Panc1 (cell line): ENCODE measurements around the gene ATP2C1. TPM values are rescaled to one million over a fixed set of nuclear protein-coding genes. Genes with fewer than 3 reads are reported as not detected.
A peak's percentile ranks its signal among the peaks of the same experiment; 100 is the strongest.

Experiments used
- ATAC-seq: fragments of 200-7000 bp; cut with Tn5 transposase; 2 replicates; pipeline ENCODE4 v1.9.1; 2020; ENCODE audit warnings: mild to moderate bottlenecking, moderate library complexity
- Bru-seq: library from RNA; stranded (reverse); fragments of 400-500 nt; gene quantifications from one replicate; lab custom pipeline; 2021; lab: Mats Ljungman, UMichigan
- BruChase-seq, 2 experiments: library from RNA; stranded (reverse); fragments of 400-500 nt; gene quantifications; one replicate each; lab custom pipeline; 2021; lab: Mats Ljungman, UMichigan
- BruUV-seq: library from RNA; stranded (reverse); fragments of 400-500 nt; replicated peaks from 2 replicates; lab custom pipeline; 2021; lab: Mats Ljungman, UMichigan
- CTCF ChIA-PET: fragments of 300-600 bp; sonication (Branson Sonifier 250); formaldehyde crosslinking; loops from one replicate; lab custom pipeline; 2022; ENCODE audit warnings: antibody characterized with exemption; lab: Charles Lee
- POLR2A ChIA-PET: fragments of 300-600 bp; sonication (Branson Sonifier 250); formaldehyde crosslinking; loops from one replicate; lab custom pipeline; 2022; ENCODE audit warnings: antibody characterized with exemption; lab: Charles Lee
- DNase-seq: peaks from one replicate; pipeline ENCODE4 v3.0.0-alpha.2; 2010; ENCODE audit warnings: low read depth, low spot score
- H3K27ac ChIP-seq: 2 replicates; pipeline ENCODE4 v1.5.1; 2011; ENCODE audit warnings: mild to moderate bottlenecking, low read length, inconsistent platforms
- H3K27me3 ChIP-seq: fragments of 200-500 bp; sonication (Bioruptor generic); 2 replicates; pipeline ENCODE4 v1.6.0; 2014; ENCODE audit warnings: low read length, inconsistent platforms; ENCODE audit not compliant: control insufficient read depth, insufficient read depth
- H3K36me3 ChIP-seq: fragments of 200-500 bp; sonication (Bioruptor generic); 2 replicates; pipeline ENCODE4 v1.5.1; 2014; ENCODE audit warnings: inconsistent platforms, mild to moderate bottlenecking, low read length, moderate library complexity; ENCODE audit not compliant: control insufficient read depth, insufficient read depth
- H3K4me1 ChIP-seq: 2 replicates; pipeline ENCODE4 v1.5.1; 2011; ENCODE audit warnings: inconsistent platforms, mild to moderate bottlenecking, low read length, moderate library complexity; ENCODE audit not compliant: control insufficient read depth, insufficient read depth
- H3K4me3 ChIP-seq, 2 experiments: 2 replicates each; pipeline ENCODE4 v1.5.1; 2011 to 2012; ENCODE audit warnings: low read depth in 2 of 2, low read length in 2 of 2, mild to moderate bottlenecking in 2 of 2, inconsistent platforms in 1 of 2, moderate library complexity in 1 of 2
- H3K9me3 ChIP-seq: fragments of 200-500 bp; sonication (Bioruptor generic); 2 replicates; pipeline ENCODE4 v1.5.1; 2014; ENCODE audit warnings: low read depth, mild to moderate bottlenecking, inconsistent platforms, low read length, moderate library complexity; ENCODE audit not compliant: control insufficient read depth, insufficient read depth
- POLR2AphosphoS5 ChIP-seq: IDR thresholded peaks from 2 replicates; pipeline ENCODE4 v1.6.1; 2012; ENCODE audit warnings: mild to moderate bottlenecking, low read depth, low read length, moderate library complexity
- SIN3A ChIP-seq: IDR thresholded peaks from 2 replicates; pipeline ENCODE4 v1.6.1; 2012; ENCODE audit warnings: low read depth, mild to moderate bottlenecking, low read length, moderate library complexity, borderline replicate concordance; ENCODE audit not compliant: insufficient read depth
- TCF7L2 ChIP-seq: IDR thresholded peaks from 2 replicates; pipeline ENCODE4 v1.6.1; 2011; ENCODE audit warnings: mild to moderate bottlenecking, low read depth, low read length, inconsistent platforms
- in situ Hi-C: cut with HindIII; loops from 2 replicates; pipeline ENCODE4 v1.10.0; 2016; ENCODE audit warnings: low sequenced_read_pairs, low pct_unique_long_range_greater_than_20kb
- intact Hi-C: fragments of 100-400 bp; cut with micrococcal nuclease; formaldehyde crosslinking; loops from one replicate; pipeline ENCODE4 v1.10.0; 2022; ENCODE audit not compliant: unreplicated experiment
- long read RNA-seq: library from polyadenylated mRNA; unstranded; transcript quantifications from one replicate; pipeline ENCODE4 v2.0.0, GENCODE V29; 2021; ENCODE audit not compliant: unreplicated experiment
- polyA plus RNA-seq: library from polyadenylated mRNA; unstranded; fragments of >200 nt; gene quantifications from one replicate; pipeline ENCODE4 v1.2.1, GENCODE V29; 2012; ENCODE audit warnings: missing spikeins; ENCODE audit not compliant: insufficient read length
- total RNA-seq: library from RNA; stranded (reverse); gene quantifications from one replicate; pipeline ENCODE4 v1.2.1, GENCODE V29; 2021; ENCODE audit not compliant: unreplicated experiment
- TF ChIP-seq, protein P1 (sequence below): fragments of 450-650 bp; IDR thresholded peaks from 2 replicates; pipeline ENCODE4 v1.5.1; 2017; ENCODE audit warnings: mild to moderate bottlenecking
- TF ChIP-seq, protein P2 (sequence below), 2 experiments: IDR thresholded peaks; 2 replicates each; pipeline ENCODE4 v1.6.1; 2011 to 2012; ENCODE audit warnings: low read depth in 2 of 2, control low read depth in 1 of 2, low read length in 1 of 2, mild to moderate bottlenecking in 1 of 2, moderate library complexity in 1 of 2; ENCODE audit not compliant: insufficient read depth in 1 of 2

ATP2C1 gene, protein sequence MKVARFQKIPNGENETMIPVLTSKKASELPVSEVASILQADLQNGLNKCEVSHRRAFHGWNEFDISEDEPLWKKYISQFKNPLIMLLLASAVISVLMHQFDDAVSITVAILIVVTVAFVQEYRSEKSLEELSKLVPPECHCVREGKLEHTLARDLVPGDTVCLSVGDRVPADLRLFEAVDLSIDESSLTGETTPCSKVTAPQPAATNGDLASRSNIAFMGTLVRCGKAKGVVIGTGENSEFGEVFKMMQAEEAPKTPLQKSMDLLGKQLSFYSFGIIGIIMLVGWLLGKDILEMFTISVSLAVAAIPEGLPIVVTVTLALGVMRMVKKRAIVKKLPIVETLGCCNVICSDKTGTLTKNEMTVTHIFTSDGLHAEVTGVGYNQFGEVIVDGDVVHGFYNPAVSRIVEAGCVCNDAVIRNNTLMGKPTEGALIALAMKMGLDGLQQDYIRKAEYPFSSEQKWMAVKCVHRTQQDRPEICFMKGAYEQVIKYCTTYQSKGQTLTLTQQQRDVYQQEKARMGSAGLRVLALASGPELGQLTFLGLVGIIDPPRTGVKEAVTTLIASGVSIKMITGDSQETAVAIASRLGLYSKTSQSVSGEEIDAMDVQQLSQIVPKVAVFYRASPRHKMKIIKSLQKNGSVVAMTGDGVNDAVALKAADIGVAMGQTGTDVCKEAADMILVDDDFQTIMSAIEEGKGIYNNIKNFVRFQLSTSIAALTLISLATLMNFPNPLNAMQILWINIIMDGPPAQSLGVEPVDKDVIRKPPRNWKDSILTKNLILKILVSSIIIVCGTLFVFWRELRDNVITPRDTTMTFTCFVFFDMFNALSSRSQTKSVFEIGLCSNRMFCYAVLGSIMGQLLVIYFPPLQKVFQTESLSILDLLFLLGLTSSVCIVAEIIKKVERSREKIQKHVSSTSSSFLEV
- total RNA-seq (101 TPM), Bru-seq, nascent RNA (percentile 86 among the genes with signal in this experiment), BruChase-seq, experiment 1, labeled RNA remaining after a 2-hour chase (percentile 81 among the genes with signal in this experiment), BruChase-seq, experiment 2, labeled RNA remaining after a 6-hour chase (percentile 79 among the genes with signal in this experiment)
- polyA plus RNA-seq, result 51.7 TPM
- long read RNA-seq, full-length matches to known transcripts, result 231 of 411 reads
- long read RNA-seq, partial matches to known transcripts, result 51 of 411 reads
- long read RNA-seq, other reads (novel, unspliced or antisense), result 129 of 411 reads

DNA sequence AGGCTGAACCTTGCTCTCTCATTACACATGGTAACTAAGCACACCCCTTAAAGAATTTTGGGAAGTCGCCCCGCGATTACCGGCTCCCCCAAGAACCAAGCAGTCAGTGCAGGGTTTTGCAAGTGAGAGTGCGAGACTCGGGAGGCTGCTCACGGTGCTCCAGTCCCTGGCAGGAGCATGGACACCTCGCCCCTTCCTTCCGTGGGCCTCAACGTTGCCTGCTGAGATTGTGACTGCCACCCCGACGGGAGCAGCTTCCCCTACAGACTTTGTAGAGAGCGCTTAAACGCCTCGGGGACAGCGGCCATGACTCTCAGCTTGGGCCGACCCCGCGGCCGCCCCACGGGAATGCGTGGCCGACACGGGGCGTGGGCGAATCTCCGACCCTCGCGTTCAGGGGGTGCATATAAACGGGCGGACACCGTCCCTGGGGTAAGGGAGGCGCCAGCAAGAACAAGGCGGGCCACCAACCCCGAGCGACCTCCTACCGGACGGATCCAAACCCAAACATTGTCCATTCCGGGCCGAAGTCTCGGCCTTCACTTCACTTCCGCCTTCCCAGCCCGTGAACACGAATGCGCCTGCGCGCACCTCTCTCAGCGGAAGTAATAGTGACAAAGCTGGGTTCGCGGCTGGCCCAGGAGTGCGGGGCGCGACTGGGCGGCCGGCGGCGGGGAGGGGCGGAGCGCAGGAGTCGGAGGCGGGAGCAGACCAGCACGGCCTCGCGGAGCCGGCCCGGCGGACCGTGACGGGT lies at the start of gene ATP2C1:
ATP2C1 (plus strand) TSS at position 709 of the 754 bp plus-strand sequence. CDS start 686 bp downstream, outside the sequence.
- intact Hi-C loops, result loop anchor here (1.0 kb wide), 1 partner anchor 134 kb away; no protein-coding TSS in a partner anchor
- H3K4me1 ChIP-seq, result peaks cover 28% of the 10 kb centered on the region
- ATAC-seq (peak; percentile 98), DNase-seq (peak; percentile 74)
- H3K4me3 ChIP-seq, result peak within 1 kb of the TSS; percentile 93
- no peaks in the 10 kb centered on the region for H3K9me3 ChIP-seq
- TF ChIP-seq POLR2AphosphoS5 (peak; percentile 92), SIN3A (peak; percentile 46; the same call in 1 of the 2 replicates)
- TF ChIP-seq, protein P1, sequence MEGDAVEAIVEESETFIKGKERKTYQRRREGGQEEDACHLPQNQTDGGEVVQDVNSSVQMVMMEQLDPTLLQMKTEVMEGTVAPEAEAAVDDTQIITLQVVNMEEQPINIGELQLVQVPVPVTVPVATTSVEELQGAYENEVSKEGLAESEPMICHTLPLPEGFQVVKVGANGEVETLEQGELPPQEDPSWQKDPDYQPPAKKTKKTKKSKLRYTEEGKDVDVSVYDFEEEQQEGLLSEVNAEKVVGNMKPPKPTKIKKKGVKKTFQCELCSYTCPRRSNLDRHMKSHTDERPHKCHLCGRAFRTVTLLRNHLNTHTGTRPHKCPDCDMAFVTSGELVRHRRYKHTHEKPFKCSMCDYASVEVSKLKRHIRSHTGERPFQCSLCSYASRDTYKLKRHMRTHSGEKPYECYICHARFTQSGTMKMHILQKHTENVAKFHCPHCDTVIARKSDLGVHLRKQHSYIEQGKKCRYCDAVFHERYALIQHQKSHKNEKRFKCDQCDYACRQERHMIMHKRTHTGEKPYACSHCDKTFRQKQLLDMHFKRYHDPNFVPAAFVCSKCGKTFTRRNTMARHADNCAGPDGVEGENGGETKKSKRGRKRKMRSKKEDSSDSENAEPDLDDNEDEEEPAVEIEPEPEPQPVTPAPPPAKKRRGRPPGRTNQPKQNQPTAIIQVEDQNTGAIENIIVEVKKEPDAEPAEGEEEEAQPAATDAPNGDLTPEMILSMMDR, result no peak; the same call in 1 of the 2 replicates
- ChIA-PET CTCF (interaction anchor here (0.5 to 1.8 kb wide), 6 partner anchors 134 to 617 kb away, joined by 3 to 9 read pairs (median 4); no protein-coding TSS in a partner anchor), POLR2A (interaction anchor here (0.6 kb wide), 1 partner anchor 366 kb away, joined by 20 read pairs; no protein-coding TSS in a partner anchor)
- H3K27ac ChIP-seq, result peak within 1 kb of the TSS; percentile 95
- H3K27me3 ChIP-seq, result no peaks in the 10 kb centered on the region
- no peaks in the 10 kb centered on the region; the same call in 1 of the 2 replicates for H3K36me3 ChIP-seq
- in situ Hi-C loops, result no loop called here
- BruUV-seq, result TSS peak; percentile 92

DNA sequence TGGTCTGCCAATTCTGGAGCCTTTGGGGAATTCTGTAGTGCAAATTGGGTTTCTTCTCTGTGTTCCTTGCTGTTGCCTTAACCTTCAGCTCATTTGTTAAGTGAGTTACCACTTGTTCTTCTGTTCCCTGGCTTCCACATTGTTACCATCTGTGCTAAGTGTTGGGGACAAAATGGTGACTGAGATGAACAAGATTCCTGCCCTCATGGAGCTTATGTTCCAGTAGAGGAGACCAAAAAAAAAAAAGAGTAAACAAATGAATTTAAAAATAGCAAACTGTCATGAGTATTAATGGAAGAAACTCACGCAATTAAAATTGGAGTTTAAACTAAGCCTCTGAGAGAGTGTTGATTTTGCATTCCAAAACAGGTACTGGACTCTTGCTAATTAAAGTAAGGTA lies 49.4 kb upstream of the ATP2C1 start:
- in situ Hi-C loops, result no loop called here
- intact Hi-C loops, result no loop called here
- peaks cover 8% of the 10 kb centered on the region for H3K27me3 ChIP-seq
- TF ChIP-seq POLR2AphosphoS5 (no peak), TCF7L2 (no peak), SIN3A (no peak)
- TF ChIP-seq, protein P1, result no peak
- TF ChIP-seq, protein P2, sequence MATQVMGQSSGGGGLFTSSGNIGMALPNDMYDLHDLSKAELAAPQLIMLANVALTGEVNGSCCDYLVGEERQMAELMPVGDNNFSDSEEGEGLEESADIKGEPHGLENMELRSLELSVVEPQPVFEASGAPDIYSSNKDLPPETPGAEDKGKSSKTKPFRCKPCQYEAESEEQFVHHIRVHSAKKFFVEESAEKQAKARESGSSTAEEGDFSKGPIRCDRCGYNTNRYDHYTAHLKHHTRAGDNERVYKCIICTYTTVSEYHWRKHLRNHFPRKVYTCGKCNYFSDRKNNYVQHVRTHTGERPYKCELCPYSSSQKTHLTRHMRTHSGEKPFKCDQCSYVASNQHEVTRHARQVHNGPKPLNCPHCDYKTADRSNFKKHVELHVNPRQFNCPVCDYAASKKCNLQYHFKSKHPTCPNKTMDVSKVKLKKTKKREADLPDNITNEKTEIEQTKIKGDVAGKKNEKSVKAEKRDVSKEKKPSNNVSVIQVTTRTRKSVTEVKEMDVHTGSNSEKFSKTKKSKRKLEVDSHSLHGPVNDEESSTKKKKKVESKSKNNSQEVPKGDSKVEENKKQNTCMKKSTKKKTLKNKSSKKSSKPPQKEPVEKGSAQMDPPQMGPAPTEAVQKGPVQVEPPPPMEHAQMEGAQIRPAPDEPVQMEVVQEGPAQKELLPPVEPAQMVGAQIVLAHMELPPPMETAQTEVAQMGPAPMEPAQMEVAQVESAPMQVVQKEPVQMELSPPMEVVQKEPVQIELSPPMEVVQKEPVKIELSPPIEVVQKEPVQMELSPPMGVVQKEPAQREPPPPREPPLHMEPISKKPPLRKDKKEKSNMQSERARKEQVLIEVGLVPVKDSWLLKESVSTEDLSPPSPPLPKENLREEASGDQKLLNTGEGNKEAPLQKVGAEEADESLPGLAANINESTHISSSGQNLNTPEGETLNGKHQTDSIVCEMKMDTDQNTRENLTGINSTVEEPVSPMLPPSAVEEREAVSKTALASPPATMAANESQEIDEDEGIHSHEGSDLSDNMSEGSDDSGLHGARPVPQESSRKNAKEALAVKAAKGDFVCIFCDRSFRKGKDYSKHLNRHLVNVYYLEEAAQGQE (IDR thresholded peaks at IDR 0.05; ENCODE audit: insufficient read depth in 1 of 2, low read depth in 2 of 2, low read length in 1 of 2), result no peak
- ChIA-PET POLR2A (no interaction called here), CTCF (no interaction called here)
- DNase-seq (no peak), ATAC-seq (no peak)
- H3K27ac ChIP-seq, result no peak overlapping the region
- H3K9me3 ChIP-seq, result no peaks in the 10 kb centered on the region
- no peak overlapping the region for H3K4me3 ChIP-seq
- no TSS peak for BruUV-seq
- H3K4me1 ChIP-seq, result no peaks in the 10 kb centered on the region
- no peaks in the 10 kb centered on the region for H3K36me3 ChIP-seq
